Measurements from ENCODE around the gene FBRS. TPM values are rescaled to one million over a fixed set of nuclear protein-coding genes. Genes with fewer than 3 reads are reported as not detected.
A peak's percentile ranks its signal among the peaks of the same experiment; 100 is the strongest.

Gene FBRS
- total RNA-seq = 10 to 100 TPM; 83.8 to 84.8 TPM

GRCh38 chr16:30657866-30658730, at the start of gene FBRS:
Gene FBRS, plus strand, starts transcription at chr16:30658431. Its CDS starts 1,088 bp downstream, at chr16:30659519.
- H3K27ac Mint-ChIP-seq = peak within 1 kb of the TSS; percentile 100
- peak; percentile 100 for DNase-seq
- H3K9me3 Mint-ChIP-seq = no peaks in the 10 kb centered on the region
- peak within 1 kb of the TSS; percentile 99 for H3K4me3 Mint-ChIP-seq
- CTCF ChIA-PET = interaction anchor here (0.8 to 4.6 kb wide), 11 partner anchors 7 to 249 kb away, joined by 3 to 42 read pairs (median 4); partner anchors contain the start of gene PRR14
- H3K27me3 Mint-ChIP-seq (ENCODE audit: low read depth) = no peaks in the 10 kb centered on the region
- peaks cover 41% of the 10 kb centered on the region for H3K36me3 Mint-ChIP-seq (ENCODE audit: low read depth)
- peaks cover 42% of the 10 kb centered on the region for H3K4me1 Mint-ChIP-seq (ENCODE audit: low read depth)
- intact Hi-C loops (cut with micrococcal nuclease) = loop anchor here (1.0 to 5.0 kb wide), 21 partner anchors 8 to 851 kb away; partner anchors contain the start of genes ALDOA, ARMC5, CFAP119 and DCTPP1

GRCh38 chr16:30609002-30609925, 49.0 kb upstream of the FBRS start:
- no peaks in the 10 kb centered on the region for H3K27me3 Mint-ChIP-seq (ENCODE audit: low read depth)
- no peaks in the 10 kb centered on the region for H3K9me3 Mint-ChIP-seq
- H3K4me1 Mint-ChIP-seq (ENCODE audit: low read depth) = peaks cover 20% of the 10 kb centered on the region
- peak overlapping the region; percentile 96 for H3K27ac Mint-ChIP-seq
- intact Hi-C loops (cut with micrococcal nuclease) = no loop called here
- CTCF ChIA-PET = interaction anchor here (0.7 to 3.9 kb wide), 7 partner anchors 11 to 179 kb away, joined by 3 to 24 read pairs (median 8); partner anchors contain the start of gene DCTPP1
- DNase-seq = peak; percentile 60
- H3K36me3 Mint-ChIP-seq (ENCODE audit: low read depth) = peaks cover 20% of the 10 kb centered on the region
- peak overlapping the region; percentile 83 for H3K4me3 Mint-ChIP-seq

- intact Hi-C loops (cut with micrococcal nuclease) = loop anchor here (1.0 to 5.0 kb wide), 7 partner anchors 25 to 488 kb away; partner anchors contain the start of genes DCTPP1, FBRS, MAPK3 and PRR14
- H3K27ac Mint-ChIP-seq = peak within 1 kb of the TSS; percentile 96
- peak; percentile 98 for DNase-seq
- H3K4me3 Mint-ChIP-seq = peak within 1 kb of the TSS; percentile 83
- peaks cover 20% of the 10 kb centered on the region for H3K4me1 Mint-ChIP-seq (ENCODE audit: low read depth)
- H3K9me3 Mint-ChIP-seq = no peaks in the 10 kb centered on the region
- CTCF ChIA-PET = interaction anchor here (0.5 to 3.9 kb wide), 8 partner anchors 12 to 547 kb away, joined by 3 to 24 read pairs (median 4); partner anchors contain the start of gene DCTPP1
- H3K27me3 Mint-ChIP-seq (ENCODE audit: low read depth) = no peaks in the 10 kb centered on the region
- peaks cover 13% of the 10 kb centered on the region for H3K36me3 Mint-ChIP-seq (ENCODE audit: low read depth)
These were observed 48.0 kb upstream of the FBRS start, which contains the start of gene ZNF689 for GRCh38 chr16:30609926-30610839. Gene ZNF689, minus strand, starts transcription at chr16:30610389. Its CDS starts 348 bp downstream, at chr16:30610041.

DNA sequence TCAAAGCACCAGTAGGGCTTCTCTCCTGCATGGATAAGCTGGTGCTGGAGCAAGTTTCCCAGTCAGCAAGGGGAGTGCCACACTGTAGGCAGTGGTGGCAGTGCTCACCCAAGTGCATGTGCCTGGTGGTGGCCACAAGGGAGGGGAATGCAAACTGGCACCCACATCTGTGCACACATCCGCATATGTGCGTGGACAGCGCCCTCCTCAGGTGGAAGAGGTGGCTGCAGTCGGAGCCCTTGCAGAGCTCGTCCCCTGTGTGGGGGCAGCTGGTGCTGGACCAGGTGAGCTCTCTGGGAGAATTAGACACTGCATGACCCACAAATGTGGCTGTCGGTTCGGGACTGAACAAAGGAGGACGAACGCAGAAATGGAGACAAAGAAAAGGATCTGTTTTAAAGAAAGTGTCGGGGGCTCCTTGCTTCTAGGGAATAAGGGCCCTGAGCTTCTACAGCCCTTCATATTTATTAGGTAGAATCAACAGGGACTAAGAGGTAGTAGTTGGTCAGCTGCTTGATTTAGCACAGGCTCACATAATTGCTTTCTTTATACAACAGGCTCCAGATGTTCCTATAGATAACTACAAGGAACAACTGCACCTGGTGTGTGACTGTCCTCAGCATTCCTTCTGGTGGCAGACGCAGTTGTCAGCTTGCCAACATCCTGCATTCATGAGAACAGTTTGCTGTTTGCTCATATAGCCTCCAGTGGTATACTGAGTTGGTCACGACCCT, 42.7 kb upstream of the FBRS start:
- DNase-seq = peak; percentile 91
- peaks cover 3% of the 10 kb centered on the region for H3K4me1 Mint-ChIP-seq (ENCODE audit: low read depth)
- H3K27me3 Mint-ChIP-seq (ENCODE audit: low read depth) = no peaks in the 10 kb centered on the region
- H3K36me3 Mint-ChIP-seq (ENCODE audit: low read depth) = no peaks in the 10 kb centered on the region
- intact Hi-C loops (cut with micrococcal nuclease) = loop anchor here (1.0 kb wide), 1 partner anchor 185 kb away; the partner anchor contains the start of gene DCTPP1
- no peak overlapping the region for H3K27ac Mint-ChIP-seq
- no peak overlapping the region for H3K4me3 Mint-ChIP-seq
- CTCF ChIA-PET = interaction anchor here (0.6 to 4.8 kb wide), 33 partner anchors 12 to 247 kb away, joined by 3 to 51 read pairs (median 4); partner anchors contain the start of genes DCTPP1, PRR14, ZNF764 and ZNF785
- H3K9me3 Mint-ChIP-seq = no peaks in the 10 kb centered on the region

GRCh38 chr16:30619202-30619601, 39.0 kb upstream of the FBRS start:
- no peaks in the 10 kb centered on the region for H3K27me3 Mint-ChIP-seq (ENCODE audit: low read depth)
- no peaks in the 10 kb centered on the region for H3K4me1 Mint-ChIP-seq (ENCODE audit: low read depth)
- intact Hi-C loops (cut with micrococcal nuclease) = no loop called here
- H3K27ac Mint-ChIP-seq = no peak overlapping the region
- CTCF ChIA-PET = interaction anchor here (0.7 to 3.6 kb wide), 6 partner anchors 10 to 204 kb away, joined by 3 to 18 read pairs (median 3); partner anchors contain the start of genes DCTPP1 and PRR14
- no peaks in the 10 kb centered on the region for H3K9me3 Mint-ChIP-seq
- no peaks in the 10 kb centered on the region for H3K36me3 Mint-ChIP-seq (ENCODE audit: low read depth)
- no peak for DNase-seq
- H3K4me3 Mint-ChIP-seq = no peak overlapping the region

- H3K4me1 Mint-ChIP-seq (ENCODE audit: low read depth) = no peaks in the 10 kb centered on the region
- no peak overlapping the region for H3K27ac Mint-ChIP-seq
- H3K27me3 Mint-ChIP-seq (ENCODE audit: low read depth) = no peaks in the 10 kb centered on the region
- DNase-seq = no peak
- H3K9me3 Mint-ChIP-seq = no peaks in the 10 kb centered on the region
- H3K4me3 Mint-ChIP-seq = no peak overlapping the region
- H3K36me3 Mint-ChIP-seq (ENCODE audit: low read depth) = no peaks in the 10 kb centered on the region
- CTCF ChIA-PET = interaction anchor here (0.7 to 3.6 kb wide), 7 partner anchors 9 to 205 kb away, joined by 3 to 18 read pairs (median 3); partner anchors contain the start of genes DCTPP1 and PRR14
- intact Hi-C loops (cut with micrococcal nuclease) = no loop called here
These were observed 38.6 kb upstream of the FBRS start for GRCh38 chr16:30619638-30620037.

DNA sequence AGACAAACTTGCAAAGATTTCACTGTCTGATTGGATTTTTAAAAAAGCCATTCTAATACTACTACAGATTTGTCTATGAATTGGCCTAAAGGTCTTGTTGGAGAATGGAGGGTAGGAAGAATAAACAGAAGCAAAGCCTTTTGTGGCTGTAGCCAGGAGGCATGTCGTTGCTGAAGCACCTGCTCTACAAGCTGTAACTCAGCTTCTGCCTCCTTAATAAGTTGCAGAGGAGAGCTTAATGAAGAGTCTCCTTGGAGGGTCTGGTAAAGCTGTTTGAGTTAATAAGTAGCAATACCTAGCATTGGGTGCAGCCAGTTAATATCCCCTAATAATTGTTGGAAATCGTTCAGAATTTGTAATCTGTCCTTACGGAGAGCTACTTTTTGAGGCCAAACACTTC, 38.1 kb upstream of the FBRS start:
- Mint-ChIP-seq H3K27ac (no peak overlapping the region), H3K4me3 (no peak overlapping the region), H3K9me3 (no peaks in the 10 kb centered on the region), H3K36me3 (ENCODE audit: low read depth) (no peaks in the 10 kb centered on the region), H3K4me1 (ENCODE audit: low read depth) (no peaks in the 10 kb centered on the region), H3K27me3 (ENCODE audit: low read depth) (no peaks in the 10 kb centered on the region)
- intact Hi-C loops (cut with micrococcal nuclease) = no loop called here
- CTCF ChIA-PET = interaction anchor here (0.6 to 3.6 kb wide), 6 partner anchors 8 to 190 kb away, joined by 3 to 18 read pairs (median 4); partner anchors contain the start of gene DCTPP1
- no peak for DNase-seq

- Mint-ChIP-seq H3K27me3 (ENCODE audit: low read depth) (no peaks in the 10 kb centered on the region), H3K9me3 (no peaks in the 10 kb centered on the region), H3K4me3 (no peak overlapping the region), H3K4me1 (ENCODE audit: low read depth) (no peaks in the 10 kb centered on the region), H3K27ac (no peak overlapping the region), H3K36me3 (ENCODE audit: low read depth) (no peaks in the 10 kb centered on the region)
- intact Hi-C loops (cut with micrococcal nuclease) = no loop called here
- no peak for DNase-seq
- CTCF ChIA-PET = interaction anchor here (1.1 to 3.6 kb wide), 2 partner anchors 7 to 192 kb away, joined by 4 to 18 read pairs; partner anchors contain the start of gene DCTPP1
These were observed 36.5 kb upstream of the FBRS start for GRCh38 chr16:30621765-30622164.

- CTCF ChIA-PET = no interaction called here
- Mint-ChIP-seq H3K27ac (no peak overlapping the region), H3K36me3 (ENCODE audit: low read depth) (no peaks in the 10 kb centered on the region), H3K27me3 (ENCODE audit: low read depth) (no peaks in the 10 kb centered on the region), H3K9me3 (no peaks in the 10 kb centered on the region), H3K4me1 (ENCODE audit: low read depth) (no peaks in the 10 kb centered on the region), H3K4me3 (no peak overlapping the region)
- no peak for DNase-seq
- intact Hi-C loops (cut with micrococcal nuclease) = no loop called here
These were observed 35.7 kb upstream of the FBRS start for GRCh38 chr16:30622455-30623032.

Data from activated naive CD4-positive, alpha-beta T cell treated with anti-CD3 and anti-CD28 coated beads for 36 hours (primary cell).